HG03097 (cell line): ENCODE data around the gene FDXR.
"Not testable (repeated sequence)": the region's sequence is repeated elsewhere in the genome, so short reads cannot be mapped to it uniquely, and the experiment has no call there.

Source experiments
- ATAC-seq: cut with Tn5 transposase; IDR thresholded peaks from one replicate; pipeline ENCODE4 v1.9.1; 2021; ENCODE audit not compliant: unreplicated experiment, low FRiP score

FDXR gene, protein sequence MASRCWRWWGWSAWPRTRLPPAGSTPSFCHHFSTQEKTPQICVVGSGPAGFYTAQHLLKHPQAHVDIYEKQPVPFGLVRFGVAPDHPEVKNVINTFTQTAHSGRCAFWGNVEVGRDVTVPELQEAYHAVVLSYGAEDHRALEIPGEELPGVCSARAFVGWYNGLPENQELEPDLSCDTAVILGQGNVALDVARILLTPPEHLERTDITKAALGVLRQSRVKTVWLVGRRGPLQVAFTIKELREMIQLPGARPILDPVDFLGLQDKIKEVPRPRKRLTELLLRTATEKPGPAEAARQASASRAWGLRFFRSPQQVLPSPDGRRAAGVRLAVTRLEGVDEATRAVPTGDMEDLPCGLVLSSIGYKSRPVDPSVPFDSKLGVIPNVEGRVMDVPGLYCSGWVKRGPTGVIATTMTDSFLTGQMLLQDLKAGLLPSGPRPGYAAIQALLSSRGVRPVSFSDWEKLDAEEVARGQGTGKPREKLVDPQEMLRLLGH

DNA sequence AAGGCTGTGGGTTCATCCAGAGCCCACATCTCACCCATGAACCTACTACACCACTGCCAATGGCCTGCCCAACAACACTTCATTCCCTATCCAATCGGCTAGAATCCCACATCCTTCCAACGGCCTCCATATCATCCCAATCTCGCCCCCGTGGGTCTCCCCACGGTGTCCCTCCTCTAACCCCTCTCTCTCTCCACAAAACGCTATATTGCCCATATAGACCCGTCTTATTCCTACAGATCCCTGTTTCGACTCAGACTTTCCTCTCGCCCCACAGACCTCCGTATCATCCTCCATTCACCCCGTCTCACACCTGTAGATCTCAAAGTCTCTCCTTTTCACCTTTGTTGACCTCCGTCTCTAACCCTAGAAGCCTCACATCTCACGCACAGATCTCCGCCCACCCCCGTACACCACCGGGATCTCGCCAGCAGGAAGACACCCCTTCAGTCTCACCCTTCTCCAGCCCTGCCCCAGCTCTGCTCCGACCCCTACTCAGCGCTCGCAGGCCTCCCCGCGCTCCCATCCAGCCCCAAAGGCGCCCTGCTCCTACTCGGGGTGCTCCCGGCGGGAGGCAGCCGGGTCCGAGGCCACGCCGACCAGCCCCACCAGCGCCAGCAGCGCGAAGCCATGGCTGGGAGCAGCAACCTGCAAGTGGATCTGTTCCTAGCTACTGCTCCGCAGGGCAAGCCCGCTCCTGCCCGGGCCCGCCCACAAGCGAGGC lies at the start of gene FDXR:
Gene FDXR (minus strand): TSS at position 682 of the 724 bp plus-strand sequence. CDS start 50 bp downstream, at position 632.
- ATAC-seq, result peak; percentile 20

DNA sequence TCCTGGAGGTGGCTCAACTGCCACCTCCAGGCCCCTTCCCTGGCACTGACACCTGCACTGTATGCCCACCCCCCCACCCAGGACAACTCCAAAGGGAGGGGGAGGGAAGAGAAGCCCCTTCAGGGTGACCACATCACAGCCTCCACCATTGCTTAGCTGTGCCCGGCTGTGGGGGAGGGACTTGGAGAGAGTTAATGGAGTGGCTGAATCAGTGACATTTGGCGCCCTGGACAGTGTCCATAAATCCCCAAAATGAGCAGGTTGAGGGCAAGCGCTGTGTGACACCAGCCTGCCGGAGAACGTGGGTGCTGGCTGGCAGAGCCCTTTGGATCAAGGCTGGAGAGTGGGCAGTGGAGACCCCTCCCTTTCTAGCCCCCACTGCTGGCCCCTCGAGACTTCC lies 49.4 kb upstream of the FDXR start:
- no peak for ATAC-seq

DNA sequence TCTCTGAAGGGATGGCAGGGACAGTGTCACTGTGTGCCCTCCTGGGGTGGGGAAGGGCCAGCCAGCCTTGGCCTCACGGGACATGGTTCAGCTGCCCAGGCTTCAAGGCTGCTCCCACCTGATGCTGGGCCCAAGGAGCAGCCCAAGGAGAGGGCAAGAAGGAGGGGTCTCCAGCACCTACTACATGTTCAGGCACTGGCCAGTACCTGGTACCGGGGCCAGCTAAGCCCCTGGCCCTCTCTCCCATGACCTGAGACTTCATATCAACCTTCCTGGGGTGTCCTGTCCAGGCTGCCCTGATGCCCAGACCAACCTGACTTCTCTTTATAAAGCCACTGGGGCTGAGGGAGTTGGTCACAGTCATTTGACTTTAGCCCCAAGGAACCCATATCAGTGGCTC lies 49.0 kb upstream of the FDXR start:
- ATAC-seq, result no peak

DNA sequence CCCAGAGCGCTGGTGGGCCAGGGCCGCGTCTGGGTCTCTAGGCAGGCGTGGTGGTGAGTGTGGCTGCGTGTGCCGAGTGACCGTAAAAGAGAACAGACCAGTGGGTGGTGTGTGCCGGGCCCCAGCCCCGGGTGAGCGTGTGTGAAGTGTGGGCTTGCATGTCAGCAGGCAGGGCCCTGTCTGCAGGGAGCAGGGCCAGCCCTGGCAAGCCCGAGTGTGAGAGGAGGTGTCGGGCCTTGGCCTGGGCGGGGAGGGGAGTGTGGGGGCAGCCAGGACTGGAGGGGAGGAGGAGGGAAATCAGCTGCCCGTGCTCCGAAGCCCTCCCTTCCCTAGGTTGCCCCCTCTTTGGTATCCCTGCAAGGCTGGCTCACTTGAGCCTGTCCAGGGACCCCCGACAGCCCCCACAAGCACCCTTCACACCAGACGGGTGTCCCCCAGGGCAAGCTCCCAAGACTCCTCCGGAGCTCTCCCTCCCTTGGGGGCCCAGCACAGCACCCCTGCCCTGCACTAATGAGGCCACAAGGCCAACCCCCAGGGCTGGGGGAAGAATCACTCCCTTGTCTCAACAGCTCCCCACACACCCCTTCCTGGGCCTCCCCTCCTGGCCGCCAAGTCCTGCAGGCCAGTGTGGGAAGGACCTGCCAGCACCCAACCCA lies 48.4 kb upstream of the FDXR start:
- ATAC-seq, result no peak

DNA sequence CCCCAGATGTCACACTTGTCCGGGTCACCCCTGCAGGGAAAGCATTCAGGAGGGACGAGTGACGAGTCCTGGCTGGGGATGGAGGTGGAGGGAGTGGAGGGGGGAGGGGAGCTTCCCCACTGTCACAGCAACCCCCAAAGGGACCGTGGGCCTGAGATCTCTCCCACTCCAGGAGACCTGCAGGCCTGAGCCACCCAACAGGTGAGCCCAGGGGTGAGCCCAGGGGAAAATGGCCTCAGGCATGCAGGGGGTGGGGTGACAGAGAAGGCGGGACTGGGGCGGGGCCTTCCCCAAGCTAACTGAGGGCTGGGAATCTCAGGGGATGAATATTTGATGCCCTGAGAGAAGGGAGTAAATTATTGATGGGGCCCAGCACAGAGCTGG lies 47.8 kb upstream of the FDXR start:
- no peak for ATAC-seq

DNA sequence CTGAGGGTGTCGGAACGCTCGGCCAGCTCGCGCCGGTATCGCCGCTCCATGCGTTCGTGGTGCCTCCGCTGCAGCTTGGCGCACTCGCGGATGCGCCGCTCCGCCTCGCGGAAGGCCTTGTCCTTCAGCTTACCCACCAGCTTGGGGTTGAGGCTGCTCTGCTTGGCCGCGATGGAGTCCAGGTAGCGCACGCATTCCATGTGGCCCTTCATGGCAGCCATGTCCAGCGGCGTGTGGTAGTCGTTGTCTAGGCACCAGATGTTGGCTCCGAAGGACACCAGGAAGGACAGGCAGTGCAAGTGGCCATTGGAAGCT lies 47.5 kb upstream of the FDXR start:
- ATAC-seq, result no peak

DNA sequence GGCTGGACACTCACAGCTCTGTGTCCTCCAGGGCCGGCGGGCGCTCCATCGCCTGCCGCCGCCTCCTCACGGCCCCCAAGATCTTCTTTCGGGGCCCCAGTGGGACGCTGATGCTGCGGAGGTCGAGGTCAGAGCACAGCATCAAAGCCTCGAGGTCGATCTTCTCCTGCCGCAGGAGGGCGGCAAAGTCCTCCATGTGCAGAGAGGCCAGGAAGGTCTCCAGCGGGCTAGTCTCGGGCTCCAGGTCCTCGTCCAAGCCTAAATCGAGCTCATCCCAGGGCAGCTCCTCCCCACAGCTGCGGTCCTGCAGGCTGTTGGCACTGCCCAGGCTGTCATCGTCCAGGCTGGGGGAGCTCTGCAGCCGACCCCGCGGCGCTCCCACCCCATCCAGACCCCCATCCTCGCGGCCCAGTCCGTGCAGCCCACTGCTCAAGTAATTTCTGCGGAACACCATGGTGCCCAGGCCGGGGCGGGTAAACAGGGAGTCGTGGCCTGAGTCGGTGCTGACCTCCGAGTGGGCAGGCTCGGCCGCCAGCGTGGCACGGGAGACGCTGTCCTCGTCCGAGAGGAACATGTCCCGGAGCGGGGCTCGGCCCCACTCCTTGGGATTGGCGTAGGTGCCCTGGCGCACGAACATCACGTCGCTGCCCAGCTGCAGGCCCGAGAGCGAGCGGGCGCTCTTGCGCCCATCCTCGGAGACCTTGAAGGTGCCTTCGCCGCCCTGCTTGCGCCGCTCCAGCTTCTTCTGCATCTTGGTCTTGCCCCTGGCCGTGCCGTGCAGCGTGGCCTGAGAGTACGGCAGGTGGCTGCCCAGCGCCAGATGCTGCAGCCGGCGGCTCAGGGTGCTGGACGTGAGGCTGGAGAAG lies 46.9 kb upstream of the FDXR start:
- no peak for ATAC-seq

DNA sequence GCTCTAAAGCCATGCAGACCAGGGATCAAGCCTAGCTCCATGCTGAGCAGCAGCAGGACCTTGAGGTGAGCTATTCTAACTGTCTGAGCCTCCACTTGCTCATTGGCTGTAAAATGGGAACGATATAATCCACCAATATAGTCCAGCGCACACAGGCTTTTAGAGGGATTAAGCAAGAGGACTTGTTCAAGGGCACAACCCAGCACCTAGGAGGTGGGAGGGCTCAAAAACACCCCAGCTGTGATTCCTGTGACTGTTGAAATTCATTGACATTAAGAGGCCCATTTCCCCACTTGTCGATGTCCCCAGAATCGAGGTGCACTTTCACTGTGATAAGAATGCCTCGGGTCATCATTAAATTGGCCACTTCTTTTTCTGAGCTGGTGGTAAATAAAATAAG lies 46.1 kb upstream of the FDXR start:
- no peak for ATAC-seq

DNA sequence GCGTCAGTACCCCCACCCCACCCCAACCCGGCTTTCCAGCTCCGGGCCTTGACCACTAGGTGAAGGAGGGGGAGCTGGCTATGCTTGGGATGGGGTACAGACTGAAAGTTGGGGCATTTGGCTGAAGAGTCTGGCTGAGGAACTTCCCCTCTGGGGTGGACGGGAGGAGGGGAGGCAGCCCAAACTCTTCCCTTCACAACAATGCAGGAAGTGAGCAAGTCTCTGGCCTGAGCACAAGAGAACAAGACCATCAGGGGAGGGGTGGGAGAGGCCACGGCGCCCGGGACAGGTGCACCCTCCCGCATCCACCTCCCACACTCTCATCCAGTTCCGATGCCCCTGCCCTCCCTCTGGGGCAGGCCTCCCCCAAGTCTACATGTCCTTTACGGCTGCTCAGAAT lies 44.6 kb upstream of the FDXR start:
- no peak for ATAC-seq

DNA sequence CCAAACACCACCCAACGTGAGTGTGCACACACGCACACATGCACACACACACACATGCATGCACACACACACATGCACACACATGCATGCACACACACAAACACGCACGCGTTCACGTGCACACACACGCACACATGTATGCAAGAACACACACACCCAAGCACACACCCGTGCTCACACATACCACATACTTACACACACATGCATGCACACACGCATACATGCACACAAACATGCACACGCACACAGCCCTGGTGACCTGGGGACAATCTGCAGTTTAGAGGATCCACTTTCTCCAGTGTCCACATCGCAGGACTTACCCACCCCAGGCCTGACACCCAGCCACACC lies 44.0 kb upstream of the FDXR start:
- no peak for ATAC-seq

DNA sequence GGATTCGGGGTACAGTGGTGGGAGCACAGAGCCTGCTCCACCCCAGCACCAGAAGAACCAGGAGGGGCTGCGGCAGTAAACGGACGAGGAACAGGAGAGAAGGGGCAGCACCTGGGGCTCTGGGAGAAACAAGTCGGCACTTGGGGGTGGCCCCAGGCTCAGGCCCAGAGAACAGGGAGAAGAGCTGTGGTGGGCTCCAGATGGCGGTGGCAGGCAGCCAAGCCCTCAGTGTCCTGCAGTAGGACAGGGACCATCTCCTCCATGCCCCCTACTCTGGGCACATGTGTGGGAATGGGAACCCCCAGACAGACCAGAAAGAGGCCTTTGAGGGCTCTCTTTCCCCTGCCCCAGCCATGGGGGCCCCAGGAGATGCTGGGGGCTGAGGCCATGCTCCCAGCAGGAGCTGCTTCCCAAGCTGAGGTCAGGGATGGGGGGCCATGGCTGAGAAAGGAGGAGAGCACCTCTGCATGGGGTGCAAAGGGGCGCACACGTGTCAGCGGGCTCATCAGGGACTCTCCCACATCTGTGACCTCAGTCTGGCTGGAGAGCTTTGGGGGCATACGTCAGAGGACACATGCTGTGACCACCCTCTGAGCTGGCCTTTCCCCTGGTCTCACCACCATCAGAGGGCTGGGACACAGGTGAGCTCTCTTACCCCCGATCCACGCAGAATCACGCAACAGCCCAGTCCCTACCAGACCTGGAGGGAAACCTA lies 43.5 kb upstream of the FDXR start:
- no peak for ATAC-seq

DNA sequence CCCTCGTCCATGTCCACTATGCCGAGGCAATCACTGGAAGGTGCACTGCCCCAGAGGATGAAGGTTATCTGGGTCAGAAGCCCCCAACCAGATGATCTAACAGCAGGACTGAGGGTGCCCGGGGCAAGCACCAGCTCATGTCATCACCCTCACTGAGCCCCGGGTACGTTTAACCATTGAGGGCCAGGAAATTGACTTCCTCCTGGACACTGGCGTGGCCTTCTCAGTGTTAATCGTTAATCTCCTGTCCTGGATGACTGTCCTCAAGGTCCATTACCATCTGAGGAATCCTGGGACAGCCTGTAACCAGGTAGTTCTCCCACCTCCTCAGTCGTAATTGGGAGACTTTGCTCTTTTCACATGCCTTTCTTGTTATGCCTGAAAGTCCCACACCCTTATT lies 38.6 kb upstream of the FDXR start:
- not testable (repeated sequence) for ATAC-seq

DNA sequence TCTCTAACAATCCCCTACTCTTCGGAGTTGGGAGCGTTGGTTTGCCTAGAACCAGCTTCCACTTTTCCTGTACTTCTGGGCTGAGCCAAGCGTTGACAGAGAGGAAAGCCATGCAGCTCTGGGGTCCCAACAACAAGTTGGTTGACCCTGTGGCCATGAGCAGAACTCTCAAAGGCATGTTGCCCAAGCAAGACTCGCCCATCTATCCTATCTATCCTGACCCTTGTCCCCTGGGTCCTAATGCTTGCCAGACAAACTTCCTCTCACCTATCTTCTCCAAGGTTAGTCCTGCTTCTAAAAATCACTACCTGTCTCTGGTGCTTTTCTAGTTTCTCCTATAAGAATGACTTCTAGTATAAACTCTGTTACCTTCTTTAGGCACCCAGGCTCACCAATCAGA lies 36.3 kb upstream of the FDXR start:
- not testable (repeated sequence) for ATAC-seq

DNA sequence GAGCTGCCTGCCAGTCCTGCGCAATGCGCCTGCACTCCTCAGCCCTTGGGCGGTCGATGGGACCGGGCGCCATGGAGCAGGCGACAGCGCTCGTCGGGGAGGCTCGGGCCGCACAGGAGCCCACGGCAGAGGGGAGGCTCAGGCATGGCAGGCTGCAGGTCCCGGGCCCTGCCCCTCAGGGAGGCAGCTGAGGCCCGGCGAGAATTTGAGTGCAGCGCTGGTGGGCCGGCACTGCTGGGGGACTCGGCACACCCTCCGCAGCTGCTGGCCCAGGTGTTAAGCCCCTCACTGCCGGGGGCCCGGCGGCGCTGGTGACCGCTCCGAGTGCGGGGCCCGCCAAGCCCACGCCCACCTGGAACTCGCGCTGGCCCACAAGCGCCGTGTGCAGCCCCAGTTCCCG lies 34.2 kb upstream of the FDXR start:
- ATAC-seq, result no peak

DNA sequence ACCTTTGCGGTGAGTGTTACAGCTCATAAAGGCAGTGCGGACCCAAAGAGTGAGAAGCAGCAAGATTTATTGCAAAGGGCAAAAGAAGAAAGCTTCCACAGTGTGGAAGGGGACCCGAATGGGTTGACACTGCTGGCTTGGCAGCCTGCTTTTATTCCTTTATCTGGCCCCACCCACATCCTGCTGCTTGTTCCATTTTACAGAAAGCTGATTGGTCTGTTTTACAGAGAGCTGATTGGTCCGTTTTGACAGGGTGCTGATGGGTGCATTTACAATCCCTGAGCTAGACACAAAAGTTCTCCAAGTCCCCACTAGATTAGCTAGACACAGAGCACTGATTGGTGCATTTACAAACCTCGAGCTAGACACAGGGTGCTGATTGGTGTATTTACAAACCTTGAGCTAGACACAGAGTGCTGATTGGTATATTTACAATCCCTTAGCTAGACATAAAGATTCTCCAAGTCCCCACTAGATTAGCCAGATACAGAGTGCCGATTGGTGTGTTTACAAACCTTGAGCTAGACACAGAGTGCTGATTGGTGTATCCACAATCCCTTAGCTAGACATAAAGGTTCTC lies 33.5 kb upstream of the FDXR start:
- not testable (repeated sequence) for ATAC-seq

DNA sequence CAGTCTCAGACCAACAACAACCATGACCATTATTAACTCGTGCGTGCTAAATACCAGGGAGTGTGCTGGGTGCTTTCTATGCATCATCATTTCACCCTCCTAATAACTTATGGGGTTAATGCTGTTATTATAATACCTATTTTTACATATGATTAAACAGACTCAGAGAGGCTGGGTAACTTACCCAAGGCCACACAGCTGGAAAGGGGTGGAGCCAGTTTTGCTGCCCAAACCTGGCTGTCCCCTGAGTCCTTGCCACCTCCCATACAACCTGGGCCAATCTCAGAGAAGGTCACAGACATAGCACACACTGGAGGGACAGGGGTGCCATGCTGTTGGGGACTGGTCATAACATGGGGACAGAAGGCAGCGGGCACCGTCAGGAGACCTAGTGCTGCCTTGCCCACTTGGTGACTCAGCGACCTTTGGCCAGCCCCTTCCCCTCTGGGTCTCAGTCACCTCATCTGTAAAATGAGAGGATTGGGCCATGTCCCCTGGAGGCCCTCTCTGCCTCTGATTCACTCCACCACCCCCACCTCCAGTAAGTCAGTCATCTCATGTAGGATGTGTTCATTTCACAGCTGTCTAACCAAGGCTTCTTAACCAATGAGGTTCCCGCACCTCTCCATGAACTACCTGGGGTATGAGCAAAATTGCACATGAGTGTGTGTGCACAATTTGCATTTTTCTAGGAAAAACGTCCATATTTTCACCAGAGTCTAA lies 32.1 kb upstream of the FDXR start:
- no peak for ATAC-seq

DNA sequence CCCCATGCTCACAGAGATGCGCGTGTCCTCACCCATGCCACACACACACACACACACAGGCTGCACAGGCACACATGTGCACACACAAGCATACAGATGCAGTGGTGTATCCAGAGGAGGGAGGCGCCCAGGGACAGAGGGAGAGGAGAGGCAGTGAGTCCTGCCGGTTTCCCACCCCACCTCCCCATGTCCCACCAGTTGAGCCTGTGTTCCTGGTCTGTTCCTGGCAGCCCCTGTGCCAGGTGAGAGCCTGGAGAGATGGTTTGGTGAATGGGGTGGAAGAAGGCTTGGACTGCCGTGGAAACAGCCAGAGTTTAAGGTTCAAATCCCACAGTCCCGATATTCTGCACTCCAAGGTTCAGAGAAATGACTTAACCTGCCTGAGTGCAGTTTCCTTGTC lies 30.9 kb upstream of the FDXR start:
- ATAC-seq, result no peak

DNA sequence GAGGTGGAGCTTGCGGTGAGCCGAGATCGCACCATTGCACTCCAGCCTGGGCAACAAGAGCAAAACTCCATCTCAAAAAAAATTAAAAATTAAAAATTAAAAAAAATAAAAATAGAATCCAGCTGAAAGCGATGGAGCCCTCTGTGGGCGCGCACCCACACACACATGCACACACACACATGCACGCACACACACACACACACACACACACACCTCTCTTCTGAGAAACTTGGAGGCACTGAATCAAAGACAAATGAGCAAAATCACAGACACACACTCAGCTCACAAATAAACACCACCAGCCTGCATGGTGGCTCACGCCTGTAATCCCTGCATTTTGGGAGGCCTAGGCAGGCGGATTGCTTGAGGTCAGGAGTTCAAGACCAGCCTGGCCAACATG lies 30.2 kb upstream of the FDXR start:
- ATAC-seq, result no peak
